Sigmoid colon (tissue), 4 donors: Measurements from ENCODE around the gene CCSER1.

Source experiments
- EP300 ChIP-seq, 4 donors: sonication (generic); formaldehyde crosslinking; IDR thresholded peaks; one replicate each; pipeline ENCODE4 v1.6.1; 2017; ENCODE audit warnings: antibody characterized with exemption in 4 of 4
- POLR2A ChIP-seq, 2 donors: fragments of 450-650 bp; IDR thresholded peaks; one replicate each; pipeline ENCODE4 v1.6.1; 2016; ENCODE audit warnings: antibody characterized with exemption in 2 of 2, mild to moderate bottlenecking in 2 of 2, moderate library complexity in 2 of 2
- POLR2AphosphoS5 ChIP-seq, 4 donors: sonication (generic); formaldehyde crosslinking; IDR thresholded peaks; one replicate each; pipeline ENCODE4 v1.6.1; 2017; ENCODE audit warnings: antibody characterized with exemption in 4 of 4
- TF ChIP-seq, protein P1 (sequence below), 4 experiments: fragments of 450-650 bp in 3 of 4; fragments of 200-600 bp in 1 of 4; IDR thresholded peaks; one replicate each; pipeline ENCODE4 v1.5.1; 2016 to 2019; ENCODE audit warnings: antibody characterized with exemption in 4 of 4, mild to moderate bottlenecking in 3 of 4, moderate library complexity in 2 of 4

DNA sequence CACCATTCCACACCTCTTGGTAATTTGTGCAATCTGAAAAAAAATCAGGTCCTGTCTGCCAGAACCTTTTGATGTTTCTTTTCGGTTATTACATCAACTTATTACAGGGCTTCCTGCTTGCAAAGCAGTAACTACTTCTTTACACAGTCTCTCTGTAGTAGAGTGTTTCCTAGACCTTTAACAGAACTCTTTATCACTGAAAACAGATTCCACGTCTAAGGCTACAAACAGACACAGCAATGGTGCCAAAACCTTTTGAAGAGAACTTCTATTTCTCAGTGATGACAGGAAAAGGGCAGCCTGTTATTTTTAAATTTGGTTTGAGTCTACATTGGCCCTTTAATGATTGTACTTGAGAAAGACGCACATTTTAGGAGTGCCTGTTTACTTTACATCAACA is 1463.1 kb downstream of the CCSER1 start:
- TF ChIP-seq POLR2A (IDR thresholded peaks at IDR 0.05) (no peak), POLR2AphosphoS5 (IDR thresholded peaks at IDR 0.05) (no peak), EP300 (IDR thresholded peaks at IDR 0.05) (no peak)
- TF ChIP-seq, protein P1, sequence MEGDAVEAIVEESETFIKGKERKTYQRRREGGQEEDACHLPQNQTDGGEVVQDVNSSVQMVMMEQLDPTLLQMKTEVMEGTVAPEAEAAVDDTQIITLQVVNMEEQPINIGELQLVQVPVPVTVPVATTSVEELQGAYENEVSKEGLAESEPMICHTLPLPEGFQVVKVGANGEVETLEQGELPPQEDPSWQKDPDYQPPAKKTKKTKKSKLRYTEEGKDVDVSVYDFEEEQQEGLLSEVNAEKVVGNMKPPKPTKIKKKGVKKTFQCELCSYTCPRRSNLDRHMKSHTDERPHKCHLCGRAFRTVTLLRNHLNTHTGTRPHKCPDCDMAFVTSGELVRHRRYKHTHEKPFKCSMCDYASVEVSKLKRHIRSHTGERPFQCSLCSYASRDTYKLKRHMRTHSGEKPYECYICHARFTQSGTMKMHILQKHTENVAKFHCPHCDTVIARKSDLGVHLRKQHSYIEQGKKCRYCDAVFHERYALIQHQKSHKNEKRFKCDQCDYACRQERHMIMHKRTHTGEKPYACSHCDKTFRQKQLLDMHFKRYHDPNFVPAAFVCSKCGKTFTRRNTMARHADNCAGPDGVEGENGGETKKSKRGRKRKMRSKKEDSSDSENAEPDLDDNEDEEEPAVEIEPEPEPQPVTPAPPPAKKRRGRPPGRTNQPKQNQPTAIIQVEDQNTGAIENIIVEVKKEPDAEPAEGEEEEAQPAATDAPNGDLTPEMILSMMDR (IDR thresholded peaks at IDR 0.05) = no peak
